GM12878 (cell line): ENCODE data around the gene ASB14. TPM values are rescaled to one million over a fixed set of nuclear protein-coding genes. Genes with fewer than 3 reads are reported as not detected.
"Not testable (repeated sequence)": the region's sequence is repeated elsewhere in the genome, so short reads cannot be mapped to it uniquely, and the experiment has no call there.

Experiments used
- ATAC-seq: fragments of 200-7000 bp; cut with Tn5 transposase; 3 replicates; pipeline ENCODE4 v1.9.1; 2020; ENCODE audit warnings: mild to moderate bottlenecking, moderate library complexity
- BruUV-seq: library from RNA; stranded (reverse); fragments of 400-500 nt; replicated peaks from 2 replicates; lab custom pipeline; 2021; lab: Mats Ljungman, UMichigan
- CTCF ChIA-PET: fragments of 300-600 bp; sonication (Branson Sonifier 250); formaldehyde crosslinking; extraction: SDS; loops from one replicate; lab custom pipeline; 2021; ENCODE audit warnings: inconsistent platforms; lab: Yijun Ruan, JAX
- POLR2A ChIA-PET: fragments of 350-600 bp; formaldehyde crosslinking; extraction: SDS; loops from one replicate; lab custom pipeline; 2021; ENCODE audit warnings: inconsistent platforms; lab: Charles Lee
- RAD21 ChIA-PET: fragments of 300-600 bp; sonication (Branson Sonifier 250); formaldehyde crosslinking; loops from one replicate; lab custom pipeline; 2023; ENCODE audit warnings: antibody characterized with exemption; ENCODE audit not compliant: unreplicated experiment; lab: Charles Lee
- SMC1A ChIA-PET: fragments of 300-600 bp; sonication (Branson Sonifier 250); formaldehyde crosslinking; loops from one replicate; lab custom pipeline; 2023; ENCODE audit not compliant: unreplicated experiment, uncharacterized antibody; lab: Charles Lee
- DNase-seq: peaks from one replicate; pipeline ENCODE4 v3.0.0-alpha.2; 2011; ENCODE audit warnings: low read depth, low spot score
- FAIRE-seq: peaks from 3 replicates; lab custom pipeline; 2011; peaks lifted over from hg19 to GRCh38; lab: Jason Lieb, UNC
- H2AFZ ChIP-seq: 2 replicates; pipeline ENCODE4 v1.6.0; 2011; ENCODE audit warnings: low read depth, low read length, control low read depth; ENCODE audit not compliant: control insufficient read depth
- H3K27ac ChIP-seq: 2 replicates; pipeline ENCODE4 v1.5.1; 2011; ENCODE audit warnings: control low read depth; ENCODE audit not compliant: control insufficient read depth, insufficient read depth
- H3K27me3 ChIP-seq, 2 experiments: replicated peaks in 1 of 2; 2 replicates each; pipeline versions ENCODE4 v1.6.0 to v1.6.1; 2011; ENCODE audit warnings: low read length in 1 of 2; ENCODE audit not compliant: control insufficient read depth in 2 of 2, insufficient read depth in 2 of 2
- H3K36me3 ChIP-seq, 2 experiments: 2 replicates each; pipeline ENCODE4 v1.5.1; 2011; ENCODE audit warnings: low read length in 1 of 2; ENCODE audit not compliant: control insufficient read depth in 2 of 2, insufficient read depth in 2 of 2
- H3K4me1 ChIP-seq: 2 replicates; pipeline ENCODE4 v1.6.1; 2011; ENCODE audit warnings: mild to moderate bottlenecking, low read length, moderate library complexity, mixed read lengths; ENCODE audit not compliant: control insufficient read depth, insufficient read depth
- H3K4me2 ChIP-seq: 2 replicates; pipeline ENCODE4 v1.6.0; 2011; ENCODE audit warnings: control low read depth; ENCODE audit not compliant: control insufficient read depth, insufficient read depth
- H3K4me3 ChIP-seq: fragments of 200-600 bp; sonication (generic); 2 replicates; pipeline ENCODE4 v1.5.1; 2016
- H3K79me2 ChIP-seq: 2 replicates; pipeline ENCODE4 v1.6.0; 2011; ENCODE audit warnings: low read length; ENCODE audit not compliant: control insufficient read depth, insufficient read depth
- H3K9ac ChIP-seq: 2 replicates; pipeline ENCODE4 v1.8.0; 2011; ENCODE audit warnings: low read length, control low read depth, mixed read lengths; ENCODE audit not compliant: control insufficient read depth, insufficient read depth
- H3K9me3 ChIP-seq: replicated peaks from 3 replicates; pipeline ENCODE4 v1.5.1; 2011; ENCODE audit warnings: mild to moderate bottlenecking, low read length; ENCODE audit not compliant: control insufficient read depth, insufficient read depth
- H4K20me1 ChIP-seq: 2 replicates; pipeline ENCODE4 v1.6.0; 2011; ENCODE audit not compliant: control insufficient read depth, insufficient read depth
- EED ChIP-seq: sonication (generic); IDR thresholded peaks from 2 replicates; pipeline ENCODE4 v1.6.1; 2016; ENCODE audit warnings: antibody characterized with exemption, low read depth
- FOS ChIP-seq: IDR thresholded peaks from 3 replicates; pipeline ENCODE4 v1.6.1; 2011; ENCODE audit warnings: borderline replicate concordance; ENCODE audit not compliant: insufficient read length; ENCODE audit errors: extremely low read depth
- KDM1A ChIP-seq: fragments of 200-600 bp; sonication (generic); IDR thresholded peaks from 2 replicates; pipeline ENCODE4 v1.6.1; 2016; ENCODE audit warnings: borderline replicate concordance
- NRF1 ChIP-seq: conservative IDR thresholded peaks from 2 replicates; pipeline ENCODE4 v1.6.1; 2011; ENCODE audit warnings: mild to moderate bottlenecking, low read depth, low read length, improper control_type of control experiment
- WGBS: methylation state at CpG from one replicate; pipeline ENCODE4 v1.1.6; 2016; ENCODE audit warnings: low lambda C conversion rate; ENCODE audit not compliant: insufficient replicate concordance, insufficient coverage; ENCODE audit errors: missing lambda C conversion rate; 5-methylcytosine and 5-hydroxymethylcytosine counted together
- in situ Hi-C: fragments of 300-500 bp; cut with MboI; formaldehyde crosslinking; loops from 9 replicates; pipeline ENCODE4 v1.14.3; 2018; ENCODE audit warnings: mixed read lengths
- intact Hi-C: fragments of 100-400 bp; cut with micrococcal nuclease; formaldehyde crosslinking; loops from one replicate; pipeline ENCODE4 v1.14.2; 2022; ENCODE audit not compliant: unreplicated experiment
- polyA plus RNA-seq, 11 experiments: library from polyadenylated mRNA; depleted of rRNA in 4 of 11; unstranded in 6 of 11; stranded (reverse) in 5 of 11; fragments of >200 nt; fragmentation: Nextera tagmentation in 4 of 11; fragmentation: Illumina TruSeq in 1 of 11; extraction: Ambion mirVana in 4 of 11; extraction: Trizol in 1 of 11; gene quantifications; 1 replicate in 1 of 11; 2 replicates in 10 of 11; pipeline versions ENCODE4 v1.2.1 to v1.2.3, GENCODE V29; 2011 to 2016; ENCODE audit warnings: inconsistent platforms in 2 of 11, missing spikeins in 2 of 11, low read depth in 1 of 11
- total RNA-seq, 4 experiments: library from RNA; depleted of rRNA in 3 of 4; stranded (reverse); fragments of >200 nt in 3 of 4; fragmentation: Illumina TruSeq in 1 of 4; extraction: Trizol in 1 of 4; gene quantifications; 2 replicates each; pipeline versions ENCODE4 v1.2.1 to v1.2.3, GENCODE V29; 2013 to 2021
- TF ChIP-seq, protein P1 (sequence below): fragments of 450-650 bp; IDR thresholded peaks from 2 replicates; pipeline ENCODE4 v1.6.1; 2017; ENCODE audit warnings: borderline replicate concordance
- TF ChIP-seq, protein P2 (sequence below): fragments of 150-350 bp; IDR thresholded peaks from 2 replicates; pipeline ENCODE4 v1.6.1; 2014; ENCODE audit warnings: mild to moderate bottlenecking, low read depth, low read length

The ASB14 gene
- total and polyA plus RNA-seq, 10 of the 15 experiments (the other 5 are each of a cell fraction or from before 2014, with no cell fraction given), result 0.18 to 0.63 (median 0.21) TPM; not detected in 6

DNA sequence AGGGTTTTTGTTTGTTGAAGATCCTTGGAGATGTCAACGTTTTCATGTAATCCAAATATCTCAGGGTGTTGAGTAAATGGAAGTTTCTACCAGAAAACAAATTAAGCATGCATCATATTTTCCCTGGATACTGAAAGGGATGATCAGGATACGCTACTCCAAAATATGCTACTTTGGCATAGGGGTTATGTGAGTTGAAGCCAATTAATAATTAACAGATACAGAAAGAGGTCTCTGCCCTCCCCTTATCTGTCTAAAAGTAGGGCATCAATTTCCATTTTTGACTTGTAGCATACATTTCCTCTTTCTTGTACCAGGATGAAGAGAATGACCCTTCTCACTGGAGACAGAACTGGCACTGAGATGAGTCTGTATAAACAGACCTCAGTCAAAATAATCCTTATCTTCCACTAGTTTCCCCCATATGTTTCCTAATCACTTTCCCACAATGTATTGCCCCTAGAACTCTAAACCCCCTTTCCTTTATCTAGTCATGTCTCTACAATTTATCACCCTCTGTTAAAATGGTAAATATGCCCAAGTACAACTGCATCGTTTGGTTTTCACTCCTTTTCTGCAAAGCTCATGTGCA lies 17.4 kb upstream of the ASB14 start:
- Histone ChIP-seq H3K9ac (no peak overlapping the region), H2AFZ (no peak overlapping the region), H3K79me2 (no peaks in the 10 kb centered on the region), H4K20me1 (no peaks in the 10 kb centered on the region), H3K36me3 (no peaks in the 10 kb centered on the region), H3K4me2 (no peak overlapping the region), H3K9me3 (no peaks in the 10 kb centered on the region), H3K4me1 (no peaks in the 10 kb centered on the region), H3K4me3 (no peak overlapping the region), H3K27ac (no peak overlapping the region), H3K27me3 (no peaks in the 10 kb centered on the region; a peak in 1 of 4 replicates)
- SMC1A ChIA-PET, result no interaction called here
- TF ChIP-seq, protein P1, sequence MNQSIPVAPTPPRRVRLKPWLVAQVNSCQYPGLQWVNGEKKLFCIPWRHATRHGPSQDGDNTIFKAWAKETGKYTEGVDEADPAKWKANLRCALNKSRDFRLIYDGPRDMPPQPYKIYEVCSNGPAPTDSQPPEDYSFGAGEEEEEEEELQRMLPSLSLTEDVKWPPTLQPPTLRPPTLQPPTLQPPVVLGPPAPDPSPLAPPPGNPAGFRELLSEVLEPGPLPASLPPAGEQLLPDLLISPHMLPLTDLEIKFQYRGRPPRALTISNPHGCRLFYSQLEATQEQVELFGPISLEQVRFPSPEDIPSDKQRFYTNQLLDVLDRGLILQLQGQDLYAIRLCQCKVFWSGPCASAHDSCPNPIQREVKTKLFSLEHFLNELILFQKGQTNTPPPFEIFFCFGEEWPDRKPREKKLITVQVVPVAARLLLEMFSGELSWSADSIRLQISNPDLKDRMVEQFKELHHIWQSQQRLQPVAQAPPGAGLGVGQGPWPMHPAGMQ, result no peak
- TF ChIP-seq KDM1A (no peak), FOS (no peak), EED (no peak), NRF1 (no peak)
- TF ChIP-seq, protein P2, sequence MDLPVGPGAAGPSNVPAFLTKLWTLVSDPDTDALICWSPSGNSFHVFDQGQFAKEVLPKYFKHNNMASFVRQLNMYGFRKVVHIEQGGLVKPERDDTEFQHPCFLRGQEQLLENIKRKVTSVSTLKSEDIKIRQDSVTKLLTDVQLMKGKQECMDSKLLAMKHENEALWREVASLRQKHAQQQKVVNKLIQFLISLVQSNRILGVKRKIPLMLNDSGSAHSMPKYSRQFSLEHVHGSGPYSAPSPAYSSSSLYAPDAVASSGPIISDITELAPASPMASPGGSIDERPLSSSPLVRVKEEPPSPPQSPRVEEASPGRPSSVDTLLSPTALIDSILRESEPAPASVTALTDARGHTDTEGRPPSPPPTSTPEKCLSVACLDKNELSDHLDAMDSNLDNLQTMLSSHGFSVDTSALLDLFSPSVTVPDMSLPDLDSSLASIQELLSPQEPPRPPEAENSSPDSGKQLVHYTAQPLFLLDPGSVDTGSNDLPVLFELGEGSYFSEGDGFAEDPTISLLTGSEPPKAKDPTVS, result no peak
- no peak for DNase-seq
- POLR2A ChIA-PET, result no interaction called here
- in situ Hi-C loops, result no loop called here
- BruUV-seq, result no TSS peak
- intact Hi-C loops, result no loop called here
- FAIRE-seq, result no peak
- RAD21 ChIA-PET, result no interaction called here
- CTCF ChIA-PET, result interaction anchor here (0.9 to 1.2 kb wide), 3 partner anchors 11 to 42 kb away, joined by 3 read pairs; no protein-coding TSS in a partner anchor
- WGBS, result 6% methylated on average over 3 of the region's 3 CpGs
- ATAC-seq, result no peak

DNA sequence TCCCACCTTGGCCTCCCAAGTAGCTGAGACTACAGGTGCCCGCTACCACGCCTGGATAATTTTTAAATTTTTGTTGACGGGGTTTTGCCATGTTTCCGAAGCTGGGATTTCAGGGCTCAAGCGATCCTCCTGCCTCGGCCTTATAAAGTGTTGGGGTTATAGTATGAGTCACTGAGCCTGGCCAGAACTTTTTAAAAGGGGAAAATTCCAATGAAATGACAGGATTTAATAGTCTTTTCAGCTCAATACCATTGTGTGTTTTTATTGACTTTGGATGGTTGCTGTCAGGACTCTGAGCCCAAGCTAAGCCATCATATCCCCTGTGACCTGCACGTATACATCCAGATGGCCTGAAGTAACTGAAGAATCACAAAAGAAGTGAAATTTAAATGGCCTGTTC lies 11.0 kb upstream of the ASB14 start:
- H3K9ac ChIP-seq, H3K36me3 ChIP-seq, H3K4me3 ChIP-seq, DNase-seq, H3K27ac ChIP-seq, H2AFZ ChIP-seq, in situ Hi-C loops, H3K27me3 ChIP-seq, SMC1A ChIA-PET, intact Hi-C loops, FAIRE-seq, ATAC-seq, H3K79me2 ChIP-seq, H3K9me3 ChIP-seq, H4K20me1 ChIP-seq, BruUV-seq, H3K4me2 ChIP-seq, H3K4me1 ChIP-seq, CTCF ChIA-PET, RAD21 ChIA-PET: not testable (repeated sequence)
- 53% methylated on average over 7 of the region's 7 CpGs for WGBS
- POLR2A ChIA-PET, result interaction anchor here (0.6 kb wide), 1 partner anchor 589 kb away, joined by 8 read pairs; no protein-coding TSS in a partner anchor
